H9 (cell line): ENCODE results near the gene PNLIP. TPM values are rescaled to one million over a fixed set of nuclear protein-coding genes. Genes with fewer than 3 reads are reported as not detected.

Experiments
- DNase-seq: peaks from one replicate; pipeline ENCODE4 v3.0.0-alpha.2; 2017
- H2AFZ ChIP-seq: one replicate; pipeline ENCODE4 v1.6.1; 2013; ENCODE audit warnings: mild to moderate bottlenecking, low read length, control low read depth, moderate library complexity
- H2AK5ac ChIP-seq: 2 replicates; pipeline ENCODE4 v1.6.1; 2013; ENCODE audit warnings: low read length, control low read depth, mixed read lengths; ENCODE audit not compliant: insufficient read length
- H2BK120ac ChIP-seq: one replicate; pipeline ENCODE4 v1.6.1; 2013; ENCODE audit warnings: low read depth, mild to moderate bottlenecking, low read length, control low read depth, inconsistent platforms; ENCODE audit not compliant: poor library complexity, severe bottlenecking
- H2BK12ac ChIP-seq: 2 replicates; pipeline ENCODE4 v1.6.1; 2013; ENCODE audit warnings: low read length, control low read depth, mixed read lengths, low read depth; ENCODE audit not compliant: insufficient read length
- H2BK15ac ChIP-seq: 2 replicates; pipeline ENCODE4 v1.6.1; 2013; ENCODE audit warnings: low read depth, low read length, control low read depth
- H2BK20ac ChIP-seq: one replicate; pipeline ENCODE4 v1.6.1; 2013; ENCODE audit warnings: low read depth, mild to moderate bottlenecking, low read length, control low read depth, inconsistent platforms; ENCODE audit not compliant: poor library complexity, severe bottlenecking
- H2BK5ac ChIP-seq: 2 replicates; pipeline ENCODE4 v1.6.1; 2013; ENCODE audit warnings: low read length, control low read depth, mixed read lengths; ENCODE audit not compliant: insufficient read length
- H3K14ac ChIP-seq: 2 replicates; pipeline ENCODE4 v1.6.1; 2013; ENCODE audit warnings: low read length, control low read depth; ENCODE audit not compliant: insufficient read depth
- H3K18ac ChIP-seq: 2 replicates; pipeline ENCODE4 v1.6.1; 2013; ENCODE audit warnings: low read depth, mild to moderate bottlenecking, mixed read lengths, low read length, control low read depth; ENCODE audit not compliant: insufficient read length
- H3K23ac ChIP-seq: 2 replicates; pipeline ENCODE4 v1.6.1; 2013; ENCODE audit warnings: low read length, control low read depth, mixed read lengths, low read depth; ENCODE audit not compliant: insufficient read length
- H3K23me2 ChIP-seq: 2 replicates; pipeline ENCODE4 v1.6.1; 2013; ENCODE audit warnings: low read depth, mild to moderate bottlenecking, mixed read lengths, low read length, control low read depth; ENCODE audit not compliant: insufficient read length, poor library complexity, severe bottlenecking
- H3K27ac ChIP-seq: 2 replicates; pipeline ENCODE4 v1.5.1; 2013; ENCODE audit warnings: low read length, control low read depth, mixed read lengths, low read depth; ENCODE audit not compliant: insufficient read length
- H3K27me3 ChIP-seq: 2 replicates; pipeline ENCODE4 v1.6.1; 2013; ENCODE audit warnings: low read length, control low read depth, inconsistent platforms; ENCODE audit not compliant: insufficient read depth
- H3K4ac ChIP-seq: 2 replicates; pipeline ENCODE4 v1.6.1; 2013; ENCODE audit warnings: low read depth, mild to moderate bottlenecking, control low read depth, inconsistent platforms, low read length, moderate library complexity
- H3K4me1 ChIP-seq: 2 replicates; pipeline ENCODE4 v1.6.1; 2013; ENCODE audit warnings: low read length, control low read depth, inconsistent platforms; ENCODE audit not compliant: insufficient read depth
- H3K4me2 ChIP-seq: 2 replicates; pipeline ENCODE4 v1.6.1; 2013; ENCODE audit warnings: low read length, control low read depth, mixed read lengths; ENCODE audit not compliant: insufficient read length, insufficient read depth
- H3K56ac ChIP-seq: 2 replicates; pipeline ENCODE4 v1.6.1; 2013; ENCODE audit warnings: low read depth, mild to moderate bottlenecking, mixed read lengths, low read length, control low read depth; ENCODE audit not compliant: insufficient read length
- H3K79me1 ChIP-seq: 2 replicates; pipeline ENCODE4 v1.6.1; 2013; ENCODE audit warnings: low read depth, mild to moderate bottlenecking, moderate library complexity, low read length, control low read depth, inconsistent platforms; ENCODE audit not compliant: insufficient read depth, poor library complexity, severe bottlenecking
- H3K79me2 ChIP-seq: 2 replicates; pipeline ENCODE4 v1.6.1; 2013; ENCODE audit warnings: low read length, control low read depth, inconsistent platforms; ENCODE audit not compliant: insufficient read depth
- H3K9ac ChIP-seq: 2 replicates; pipeline ENCODE4 v1.6.1; 2013; ENCODE audit warnings: low read length, control low read depth, mixed read lengths; ENCODE audit not compliant: insufficient read length; ENCODE audit errors: extremely low read depth
- H3K9me3 ChIP-seq: one replicate; pipeline ENCODE4 v1.6.1; 2013; ENCODE audit warnings: low read depth, low read length, inconsistent platforms; ENCODE audit not compliant: control insufficient read depth
- H3T11ph ChIP-seq: one replicate; pipeline ENCODE4 v1.6.1; 2013; ENCODE audit warnings: mild to moderate bottlenecking, low read length, control low read depth, inconsistent platforms
- H4K20me1 ChIP-seq: one replicate; pipeline ENCODE4 v1.6.1; 2013; ENCODE audit not compliant: control insufficient read depth, insufficient read length, insufficient read depth
- H4K5ac ChIP-seq: 2 replicates; pipeline ENCODE4 v1.6.1; 2013; ENCODE audit warnings: low read depth, mild to moderate bottlenecking, mixed read lengths, low read length, control low read depth; ENCODE audit not compliant: insufficient read length
- H4K8ac ChIP-seq: replicated peaks from 2 replicates; pipeline ENCODE4 v1.6.1; 2013; ENCODE audit warnings: low read length, control low read depth, mixed read lengths, low read depth; ENCODE audit not compliant: insufficient read length
- H4K91ac ChIP-seq: 2 replicates; pipeline ENCODE4 v1.6.1; 2013; ENCODE audit warnings: low read depth, mild to moderate bottlenecking, moderate library complexity, mixed read lengths, low read length, control low read depth; ENCODE audit not compliant: insufficient read length
- H3K27ac Mint-ChIP-seq, 3 experiments: 2 replicates in 2 of 3; 3 replicates in 1 of 3; pipeline ENCODE4 v1.8.0; 2020 to 2021; ENCODE audit warnings: mixed read lengths in 3 of 3, mild to moderate bottlenecking in 1 of 3, moderate library complexity in 1 of 3
- H3K27me3 Mint-ChIP-seq: 2 replicates; pipeline ENCODE4 v1.8.0; 2021; ENCODE audit warnings: low read depth, mild to moderate bottlenecking, moderate library complexity, mixed read lengths
- H3K36me3 Mint-ChIP-seq, 3 experiments: 2 replicates in 2 of 3; 3 replicates in 1 of 3; pipeline ENCODE4 v1.8.0; 2020 to 2021; ENCODE audit warnings: low read depth in 3 of 3, mixed read lengths in 3 of 3; ENCODE audit not compliant: insufficient read depth in 1 of 3
- H3K4me1 Mint-ChIP-seq, 2 experiments: 2 replicates each; pipeline ENCODE4 v1.8.0; 2020; ENCODE audit warnings: mixed read lengths in 2 of 2
- H3K4me3 Mint-ChIP-seq, 2 experiments: 2 replicates in 1 of 2; 3 replicates in 1 of 2; pipeline ENCODE4 v1.8.0; 2020 to 2021; ENCODE audit warnings: mild to moderate bottlenecking in 2 of 2, mixed read lengths in 2 of 2, moderate library complexity in 1 of 2
- H3K9me3 Mint-ChIP-seq, 2 experiments: 2 replicates in 1 of 2; 3 replicates in 1 of 2; pipeline ENCODE4 v1.8.0; 2020; ENCODE audit warnings: mild to moderate bottlenecking in 2 of 2, mixed read lengths in 2 of 2, moderate library complexity in 1 of 2
- WGBS: extraction: QIAGEN DNeasy Blood & Tissue Kit; methylation state at CpG from one replicate; pipeline ENCODE4 v1.1.7; 2013; ENCODE audit warnings: missing lambda C conversion rate, low lambda C conversion rate, mixed read lengths; ENCODE audit not compliant: insufficient read length; ENCODE audit errors: extremely low coverage; 5-methylcytosine and 5-hydroxymethylcytosine counted together
- total RNA-seq: library from RNA; stranded (reverse); gene quantifications from 2 replicates; pipeline ENCODE4 v1.2.1, GENCODE V29; 2021
- TF ChIP-seq, protein P1 (sequence below): fragments of 200-600 bp; sonication (generic); conservative IDR thresholded peaks from 3 replicates; pipeline ENCODE4 v1.8.0; 2021; ENCODE audit warnings: antibody characterized with exemption, mild to moderate bottlenecking

PNLIP gene
- total RNA-seq, 1 experiment from 2014 or later, result not detected

DNA sequence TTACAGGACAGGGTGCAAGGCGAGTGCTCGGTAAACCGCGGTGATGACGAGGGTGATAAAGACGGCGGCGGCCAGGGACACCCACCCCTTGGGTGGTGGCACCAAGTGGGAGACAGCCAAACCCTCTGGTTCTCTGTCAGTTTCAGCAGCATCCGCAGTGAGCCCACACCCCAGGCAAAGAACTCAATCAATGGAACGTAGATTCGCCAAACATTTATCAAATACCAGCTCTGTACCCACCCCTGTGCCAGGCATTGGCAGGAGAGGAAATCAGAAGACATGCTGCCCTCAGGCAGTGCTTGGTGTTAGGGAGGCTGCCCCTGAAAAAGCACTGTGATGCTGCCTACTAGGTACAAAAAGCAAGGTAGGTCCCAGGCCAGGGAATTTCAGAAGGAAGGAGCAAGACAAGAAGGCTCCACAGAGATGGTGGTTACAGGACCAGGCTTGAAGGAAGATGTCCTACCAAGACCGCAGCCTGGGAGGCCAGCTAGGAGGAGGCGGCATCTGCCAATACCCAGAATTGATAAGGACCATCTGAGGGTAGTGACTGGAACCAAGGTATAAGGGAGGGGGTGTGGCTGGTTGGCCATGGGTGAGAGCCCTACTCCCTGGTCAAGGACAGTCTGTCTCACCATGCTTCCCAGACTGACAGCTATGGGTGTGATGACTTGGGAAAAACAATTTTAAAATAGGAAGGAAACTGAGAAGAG lies 64.9 kb downstream of the PNLIP start:
- Histone ChIP-seq H3K9me3 (no peaks in the 10 kb centered on the region), H3K79me1 (no peaks in the 10 kb centered on the region), H3K23ac (no peak overlapping the region), H3K27me3 (no peaks in the 10 kb centered on the region), H2BK12ac (no peak overlapping the region), H2AK5ac (no peak overlapping the region), H3K56ac (no peak overlapping the region), H3K4me2 (no peak overlapping the region), H3K27ac (no peak overlapping the region), H3K79me2 (no peaks in the 10 kb centered on the region), H3K23me2 (no peaks in the 10 kb centered on the region), H3T11ph (no peak overlapping the region), H2AFZ (no peak overlapping the region), H3K4ac (no peak overlapping the region), H3K14ac (no peak overlapping the region), H3K4me1 (no peaks in the 10 kb centered on the region), H4K8ac (no peak overlapping the region), H3K9ac (no peak overlapping the region), H2BK5ac (no peak overlapping the region), H4K20me1 (no peaks in the 10 kb centered on the region), H3K18ac (no peak overlapping the region), H2BK15ac (no peak overlapping the region), H4K91ac (no peak overlapping the region), H2BK20ac (no peak overlapping the region), H2BK120ac (no peak overlapping the region), H4K5ac (no peak overlapping the region)
- H3K27ac Mint-ChIP-seq, result no peak overlapping the region
- no CpG with 5 or more reads among the region's 13 CpGs for WGBS
- peaks cover 9 to 13% of the 10 kb centered on the region in 2 experiments; a peak in 3 of 5 replicates for H3K9me3 Mint-ChIP-seq
- H3K4me1 Mint-ChIP-seq, result peaks cover 7 to 11% of the 10 kb centered on the region in 2 experiments; a peak in 2 of 4 replicates
- peaks cover 0 to 4% (median 4%) of the 10 kb centered on the region in 3 experiments; a peak in 2 of 7 replicates for H3K36me3 Mint-ChIP-seq
- no peak for DNase-seq
- H3K27me3 Mint-ChIP-seq, result peaks cover 28% of the 10 kb centered on the region
- H3K4me3 Mint-ChIP-seq, result peak overlapping the region in 1 of 2 experiments; percentile 70; a peak in 1 of 5 replicates
- TF ChIP-seq, protein P1, sequence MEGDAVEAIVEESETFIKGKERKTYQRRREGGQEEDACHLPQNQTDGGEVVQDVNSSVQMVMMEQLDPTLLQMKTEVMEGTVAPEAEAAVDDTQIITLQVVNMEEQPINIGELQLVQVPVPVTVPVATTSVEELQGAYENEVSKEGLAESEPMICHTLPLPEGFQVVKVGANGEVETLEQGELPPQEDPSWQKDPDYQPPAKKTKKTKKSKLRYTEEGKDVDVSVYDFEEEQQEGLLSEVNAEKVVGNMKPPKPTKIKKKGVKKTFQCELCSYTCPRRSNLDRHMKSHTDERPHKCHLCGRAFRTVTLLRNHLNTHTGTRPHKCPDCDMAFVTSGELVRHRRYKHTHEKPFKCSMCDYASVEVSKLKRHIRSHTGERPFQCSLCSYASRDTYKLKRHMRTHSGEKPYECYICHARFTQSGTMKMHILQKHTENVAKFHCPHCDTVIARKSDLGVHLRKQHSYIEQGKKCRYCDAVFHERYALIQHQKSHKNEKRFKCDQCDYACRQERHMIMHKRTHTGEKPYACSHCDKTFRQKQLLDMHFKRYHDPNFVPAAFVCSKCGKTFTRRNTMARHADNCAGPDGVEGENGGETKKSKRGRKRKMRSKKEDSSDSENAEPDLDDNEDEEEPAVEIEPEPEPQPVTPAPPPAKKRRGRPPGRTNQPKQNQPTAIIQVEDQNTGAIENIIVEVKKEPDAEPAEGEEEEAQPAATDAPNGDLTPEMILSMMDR, result no peak
